ENCODE measurements around the gene UBAP2L.
A peak's percentile ranks its signal among the peaks of the same experiment; 100 is the strongest.
"Not testable (repeated sequence)": the region's sequence is repeated elsewhere in the genome, so short reads cannot be mapped to it uniquely, and the experiment has no call there.

The UBAP2L gene

GRCh38 chr1:154258784-154259183, 38.0 kb downstream of the UBAP2L start:
- no peak for DNase-seq

DNA sequence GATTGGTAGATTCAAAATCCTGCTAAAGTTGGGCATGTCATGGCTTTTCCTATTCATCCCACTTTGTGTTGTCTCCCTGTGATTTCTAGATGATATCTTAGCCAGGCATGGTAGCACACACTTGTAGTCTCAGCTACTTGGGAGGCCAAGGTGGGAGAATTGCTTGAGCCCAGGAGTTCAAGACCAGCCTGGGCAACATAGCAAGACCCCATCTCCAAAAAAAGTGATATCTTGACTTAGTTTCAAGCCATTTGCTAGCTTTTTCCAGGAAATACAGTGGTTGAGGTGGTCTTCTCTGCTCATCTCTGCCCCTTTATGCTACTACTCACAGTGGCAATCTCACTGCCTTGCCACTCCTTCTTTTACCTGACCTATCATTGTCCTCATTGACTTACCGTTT, 39.4 kb downstream of the UBAP2L start:
- DNase-seq: no peak

- DNase-seq: no peak
Observed at GRCh38 chr1:154263465-154264332, 42.9 kb downstream of the UBAP2L start.

DNA sequence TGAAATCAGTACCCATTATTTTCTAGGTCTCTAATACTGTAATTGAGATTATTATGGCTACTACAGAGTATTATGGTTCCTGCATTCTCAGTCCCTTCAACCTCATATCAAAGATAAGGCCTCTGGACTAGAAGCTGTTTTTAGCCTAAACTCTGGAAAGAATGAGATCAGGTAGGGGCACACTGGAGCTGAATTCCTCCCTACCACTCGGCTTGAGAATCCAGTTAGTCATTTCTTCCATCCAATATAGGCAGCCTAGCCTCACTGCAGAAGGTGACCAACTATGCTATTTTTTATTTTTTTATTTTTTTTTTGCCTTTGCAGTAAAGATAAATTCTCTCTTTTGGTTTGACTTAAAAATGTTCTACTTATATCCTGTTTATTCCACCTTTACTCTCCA, 43.7 kb downstream of the UBAP2L start:
- DNase-seq: no peak

DNA sequence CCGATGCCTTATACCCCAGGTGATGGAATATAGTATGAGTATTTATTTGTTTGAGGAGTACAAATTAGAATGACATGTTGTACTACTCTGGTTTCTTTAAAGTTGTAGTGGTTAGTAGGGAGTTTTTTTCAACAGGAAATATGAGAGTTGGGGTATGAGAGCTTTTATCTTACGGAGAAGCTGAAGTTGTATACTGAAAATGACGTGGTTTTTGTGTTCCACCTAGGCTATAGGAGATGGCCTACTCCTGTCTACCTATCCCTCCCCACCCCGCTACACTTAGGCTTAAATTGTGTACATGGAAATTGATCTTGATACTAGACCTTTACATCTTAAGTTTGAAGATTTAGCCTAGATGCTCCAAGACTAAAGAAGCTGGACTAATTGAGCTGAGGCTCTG, 44.8 kb downstream of the UBAP2L start:
- DNase-seq: no peak

DNA sequence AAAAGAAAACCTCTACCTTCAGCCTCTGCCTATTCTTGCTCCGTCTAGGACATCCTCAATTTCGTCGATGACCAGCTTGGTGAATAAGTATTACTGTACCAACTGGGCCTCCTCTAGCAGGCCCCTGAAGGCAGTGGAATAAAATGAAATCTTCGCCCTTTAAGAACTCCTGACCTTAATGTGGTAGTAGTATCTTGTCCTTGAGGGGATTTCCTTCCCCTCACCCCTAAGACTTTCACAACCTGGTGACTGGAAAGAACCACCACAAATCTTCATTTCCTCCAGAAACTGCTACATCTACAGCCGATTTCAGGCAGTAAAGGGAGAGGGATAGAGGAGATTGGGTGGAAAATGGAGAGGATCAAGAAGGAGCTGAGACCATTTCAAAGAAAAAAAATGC, 50.1 kb downstream of the UBAP2L start:
- no peak for DNase-seq

DNA sequence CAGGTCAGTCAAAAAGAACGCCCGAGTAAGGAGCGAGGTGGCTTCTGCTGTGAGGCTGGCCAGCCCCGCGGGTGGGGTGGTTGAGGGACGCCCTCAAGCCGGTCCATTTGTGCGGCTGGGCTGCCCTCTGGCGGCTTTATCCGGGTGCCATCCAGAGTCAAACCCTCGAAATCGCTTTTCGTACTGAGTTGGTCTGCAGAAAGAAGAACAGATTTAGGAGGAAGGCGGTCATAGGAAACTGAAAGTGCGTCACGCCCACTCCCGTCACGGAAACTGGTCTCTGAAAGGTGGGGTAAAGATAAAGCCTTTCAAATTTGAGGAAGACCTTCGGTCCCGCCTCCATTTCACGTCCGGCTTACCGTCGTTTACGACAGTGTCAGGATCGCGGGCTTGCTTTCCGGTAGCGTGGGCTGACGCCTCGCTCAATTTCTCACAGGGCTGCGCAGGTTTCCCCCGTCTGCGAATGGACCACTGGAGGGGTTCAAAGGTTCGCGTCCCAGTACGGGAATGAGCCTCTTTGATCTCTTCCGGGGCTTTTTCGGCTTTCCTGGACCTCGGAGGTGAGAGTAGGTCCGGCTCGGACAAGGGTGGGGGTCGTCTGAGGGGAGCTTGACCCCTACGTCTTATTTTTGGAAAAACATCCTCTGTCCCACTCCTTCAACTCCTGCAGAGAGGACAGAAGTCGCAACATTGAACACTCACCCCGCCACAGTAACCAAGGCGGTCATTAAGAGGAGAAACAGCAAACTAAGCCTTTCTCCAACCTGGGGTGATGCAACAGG, 51.7 kb downstream of the UBAP2L start, which contains the start of gene HAX1:
Gene HAX1 (plus strand): TSS at position 413 of the 782 bp plus-strand sequence. CDS start 95 bp downstream, at position 508.
- peak; percentile 71 for DNase-seq

DNA sequence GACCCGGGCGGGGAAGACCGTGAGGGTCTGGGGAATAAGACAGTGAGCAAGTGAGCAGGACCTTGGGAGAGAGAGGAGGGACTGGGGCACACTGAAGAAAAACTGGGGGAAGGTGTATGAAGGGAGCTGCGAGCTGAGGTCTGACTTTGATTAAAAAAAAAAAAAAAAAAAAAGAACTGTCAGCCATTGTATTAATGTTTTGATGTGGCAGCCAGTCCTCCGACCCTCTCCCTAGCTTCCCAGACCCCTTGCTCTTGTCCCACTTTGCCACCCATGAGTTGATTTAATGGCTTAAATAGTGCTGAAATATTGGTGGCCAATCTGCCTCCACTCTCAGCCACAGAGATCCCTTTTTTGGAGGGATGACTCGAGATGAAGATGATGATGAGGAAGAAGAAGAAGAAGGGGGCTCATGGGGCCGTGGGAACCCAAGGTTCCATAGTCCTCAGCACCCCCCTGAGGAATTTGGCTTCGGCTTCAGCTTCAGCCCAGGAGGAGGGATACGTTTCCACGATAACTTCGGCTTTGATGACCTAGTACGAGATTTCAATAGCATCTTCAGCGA, 52.3 kb downstream of the UBAP2L start:
- DNase-seq: no peak

GRCh38 chr1:154276797-154277196, 56.0 kb downstream of the UBAP2L start:
- no peak for DNase-seq

DNA sequence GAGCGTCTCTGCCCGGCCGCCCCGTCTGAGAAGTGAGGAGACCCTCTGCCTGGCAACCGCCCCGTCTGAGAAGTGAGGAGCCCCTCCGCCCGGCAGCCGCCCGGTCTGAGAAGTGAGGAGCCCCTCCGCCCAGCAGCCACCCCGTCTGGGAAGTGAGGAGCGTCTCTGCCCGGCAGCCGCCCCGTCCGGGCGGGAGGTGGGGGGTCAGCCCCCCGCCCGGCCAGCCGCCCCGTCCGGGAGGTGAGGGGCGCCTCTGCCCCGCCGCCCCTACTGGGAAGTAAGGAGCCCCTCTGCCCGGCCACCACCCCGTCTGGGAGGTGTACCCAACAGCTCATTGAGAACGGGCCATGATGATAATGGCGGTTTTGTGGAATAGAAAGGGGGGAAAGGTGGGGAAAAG, 66.8 kb downstream of the UBAP2L start:
- DNase-seq: not testable (repeated sequence)

DNA sequence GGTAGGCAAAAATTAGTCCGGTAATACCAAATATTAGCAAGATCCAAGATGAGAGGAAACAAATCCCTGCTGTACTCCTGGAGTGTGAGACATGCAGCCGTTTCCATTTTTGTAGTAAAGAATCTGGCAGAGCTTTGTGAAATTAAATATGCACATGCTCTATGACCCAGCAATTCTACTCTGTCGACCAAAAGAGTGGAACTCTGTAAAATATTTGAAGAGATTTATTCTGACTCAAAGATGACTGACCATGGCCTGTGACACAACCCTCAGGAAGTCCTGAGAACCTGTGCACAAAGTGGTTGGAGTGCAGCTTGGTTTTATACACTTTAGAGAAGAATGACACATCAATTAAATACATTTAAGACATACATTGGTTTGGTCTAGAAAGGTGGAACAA, 67.9 kb downstream of the UBAP2L start:
- DNase-seq: no peak

DNA sequence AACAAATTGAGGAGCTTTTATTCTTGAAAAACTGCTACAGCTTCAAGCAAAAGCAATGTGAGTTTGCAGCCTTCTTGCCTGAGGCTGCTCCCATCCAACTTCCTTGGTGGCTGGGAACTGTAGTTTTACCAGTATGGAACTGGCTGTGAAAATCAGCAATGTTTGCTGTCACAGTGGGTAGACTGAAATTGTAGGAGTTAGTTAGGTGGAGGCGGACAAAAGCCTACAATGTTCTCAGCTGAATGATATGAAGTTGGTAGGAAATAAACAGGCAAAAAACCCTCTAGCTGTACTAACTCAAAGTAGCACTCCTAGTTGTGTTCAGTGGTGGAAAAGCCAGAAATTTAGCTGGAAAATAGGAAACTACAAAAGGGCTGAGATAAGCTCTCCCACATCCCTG, 70.2 kb downstream of the UBAP2L start:
- no peak for DNase-seq

DNA sequence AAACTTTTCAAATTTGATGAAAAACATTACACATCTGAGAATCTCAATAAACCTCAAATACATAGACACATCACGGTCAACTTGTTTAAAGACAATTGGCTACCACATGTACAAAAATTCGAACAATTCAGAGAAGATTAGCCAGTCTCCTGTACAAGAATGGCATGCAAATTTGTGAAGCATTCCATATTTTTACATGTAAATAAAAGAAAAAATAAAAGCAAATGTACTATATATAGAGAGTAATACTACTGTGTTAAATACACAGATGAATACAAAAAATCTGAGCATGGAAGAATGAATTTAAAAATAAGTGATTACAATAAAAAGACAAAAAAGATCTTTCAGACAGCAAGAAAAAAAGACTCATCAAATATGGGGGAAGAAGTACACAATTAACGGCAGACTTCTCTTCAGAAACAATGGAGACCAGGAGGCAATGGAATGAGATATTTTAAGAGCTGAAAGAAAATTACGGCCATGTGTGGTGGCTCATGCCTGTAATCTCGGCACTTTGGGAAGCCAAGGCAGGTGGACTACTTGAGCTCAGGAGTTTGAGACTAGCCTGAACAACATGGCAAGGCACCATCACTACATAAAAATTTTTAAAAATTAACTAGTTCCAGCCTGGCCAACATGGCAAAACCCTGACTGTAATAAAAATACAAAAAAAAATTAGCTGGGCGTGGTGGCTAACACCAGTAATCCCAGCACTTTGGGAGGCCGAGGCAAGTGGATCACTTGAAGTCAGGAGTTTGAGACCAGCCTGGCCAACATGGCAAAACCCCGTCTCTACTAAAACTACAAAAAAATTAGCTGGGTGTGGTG, 74.9 kb downstream of the UBAP2L start:
- DNase-seq: no peak

DNA sequence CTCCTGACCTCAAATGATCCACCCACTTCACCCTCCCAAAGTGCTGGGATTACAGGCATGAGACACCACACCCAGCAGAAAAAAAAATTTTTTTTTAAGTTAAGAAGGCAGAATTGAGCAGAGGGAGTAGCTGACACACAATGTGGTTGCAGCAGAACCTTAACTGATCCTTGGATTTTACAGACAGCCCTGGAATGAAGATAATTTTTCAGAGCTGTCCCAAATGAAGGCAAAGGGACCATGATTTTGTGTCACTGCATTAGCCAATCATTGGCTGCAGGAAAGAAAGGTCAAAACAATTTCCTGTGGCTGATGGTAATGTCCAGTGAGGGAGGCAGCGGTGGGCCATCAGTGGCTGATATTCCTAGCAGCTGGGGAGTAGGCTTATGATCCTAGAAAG, 80.8 kb downstream of the UBAP2L start:
- no peak for DNase-seq

GRCh38 chr1:154304664-154305337, 84.0 kb downstream of the UBAP2L start:
- no peak for DNase-seq

DNA sequence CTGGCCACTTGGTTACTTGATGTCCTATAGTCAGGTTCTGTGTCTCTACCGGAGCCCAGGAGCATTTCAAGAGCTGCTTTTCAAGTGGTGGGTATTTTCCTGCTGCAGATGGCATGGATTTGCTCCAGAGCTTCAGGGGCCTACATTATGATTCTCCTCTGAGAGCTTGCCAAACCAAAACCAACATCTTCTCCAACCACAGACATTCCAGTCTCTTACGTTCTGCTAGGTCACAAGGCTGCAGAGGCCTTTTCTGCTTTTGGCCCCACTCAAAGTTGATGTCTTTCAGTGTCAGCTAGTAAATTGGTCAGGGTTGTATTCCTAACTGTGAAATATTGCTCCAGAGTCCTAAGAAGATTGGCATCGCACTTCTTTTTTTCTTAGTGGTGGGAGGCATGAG, 85.4 kb downstream of the UBAP2L start:
- DNase-seq: no peak

DNA sequence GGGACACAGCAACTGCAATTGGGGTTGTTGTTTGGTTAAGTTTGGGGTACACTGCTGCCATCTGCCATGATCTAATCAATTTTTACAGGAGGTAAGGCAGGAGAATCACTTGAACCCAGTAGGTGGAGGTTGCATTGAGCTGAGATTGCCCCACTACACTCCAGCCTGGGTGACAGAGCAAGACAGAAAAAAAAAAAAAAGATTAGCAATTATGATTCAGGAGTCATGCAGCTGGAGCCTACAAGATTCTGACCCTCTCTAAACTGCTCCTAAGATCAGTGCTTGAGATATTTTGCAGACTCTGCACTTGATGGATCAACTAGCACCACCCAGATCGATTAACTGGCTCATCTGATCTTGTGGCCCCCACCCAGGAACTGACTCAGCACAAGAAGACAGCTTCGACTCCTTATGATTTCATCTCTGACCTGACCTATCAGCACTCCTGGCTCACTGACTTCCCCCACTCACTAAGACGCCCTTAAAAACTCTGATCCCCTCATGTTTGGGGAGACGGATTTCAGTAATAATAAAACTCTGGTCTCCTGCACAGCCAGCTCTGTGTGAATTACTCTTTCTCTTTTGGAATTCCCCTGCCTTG, 87.0 kb downstream of the UBAP2L start:
- DNase-seq: not testable (repeated sequence)

- not testable (repeated sequence) for DNase-seq
Observed at GRCh38 chr1:154309136-154309535, 88.4 kb downstream of the UBAP2L start.

DNA sequence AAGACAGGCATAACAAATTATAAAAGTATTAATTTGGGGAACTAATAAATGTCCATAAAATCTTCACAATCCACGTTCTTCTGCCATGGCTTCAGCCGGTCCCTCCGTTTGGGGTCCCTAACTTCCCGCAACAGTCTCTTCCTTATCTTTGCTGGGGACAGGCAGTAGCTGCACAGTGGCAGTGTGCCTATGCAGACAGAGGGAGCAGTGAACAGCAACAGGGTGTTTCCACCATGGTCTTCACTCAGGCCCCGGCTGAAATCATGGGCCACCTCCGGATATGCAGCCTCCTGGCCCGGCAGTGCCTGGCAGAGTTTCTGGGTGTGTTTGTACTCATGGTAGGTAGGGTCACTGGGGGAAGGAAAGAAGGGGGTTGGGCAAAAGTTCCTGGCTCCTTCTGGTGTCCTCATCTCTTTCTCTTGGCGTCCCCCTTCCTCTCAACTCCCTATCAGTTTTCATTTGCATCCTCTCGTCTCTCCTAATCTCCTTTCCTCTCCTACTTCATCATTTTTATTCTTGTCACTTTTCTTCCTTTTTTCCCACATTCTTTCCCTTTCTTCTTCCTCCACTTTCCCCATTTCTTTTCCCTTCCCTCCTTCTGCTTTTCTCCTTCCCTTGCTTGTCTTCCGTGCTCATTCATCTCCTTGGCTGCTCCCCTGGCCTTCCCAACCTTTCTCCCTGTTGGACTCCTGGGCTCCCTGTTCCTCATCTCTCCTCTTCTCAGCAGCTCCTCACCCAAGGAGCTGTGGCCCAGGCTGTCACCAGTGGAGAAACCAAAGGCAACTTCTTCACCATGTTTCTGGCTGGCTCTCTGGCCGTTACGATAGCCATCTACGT, 91.7 kb downstream of the UBAP2L start:
- not testable (repeated sequence) for DNase-seq

DNA sequence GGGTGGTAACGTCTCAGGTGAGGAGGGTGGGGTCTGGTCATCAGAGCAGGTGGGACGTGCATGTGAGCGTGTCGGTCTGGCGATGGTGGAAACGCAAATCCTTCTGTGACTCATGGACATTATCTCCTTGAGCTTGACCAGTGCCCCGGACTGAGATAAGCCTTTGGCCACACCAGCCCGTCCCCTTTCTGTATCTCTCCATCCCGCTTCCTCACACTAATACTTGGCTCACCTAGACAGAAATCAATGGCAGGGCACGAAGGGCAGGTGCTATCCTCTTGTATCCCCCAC, 92.3 kb downstream of the UBAP2L start:
- no peak for DNase-seq

GRCh38 chr1:154314226-154314625, 93.5 kb downstream of the UBAP2L start:
- not testable (repeated sequence) for DNase-seq
